GM18858 (cell line): ENCODE results near the gene DNM1.
"Not testable (repeated sequence)": the region's sequence is repeated elsewhere in the genome, so short reads cannot be mapped to it uniquely, and the experiment has no call there.

Experiments used
- ATAC-seq: cut with Tn5 transposase; IDR thresholded peaks from one replicate; pipeline ENCODE4 v1.9.1; 2021; ENCODE audit not compliant: unreplicated experiment

The DNM1 gene

GRCh38 chr9:128175726-128176125 is 27.5 kb upstream of the DNM1 start:
- no peak for ATAC-seq

GRCh38 chr9:128178806-128179431 is 24.3 kb upstream of the DNM1 start:
- ATAC-seq = no peak

- no peak for ATAC-seq
Measured at GRCh38 chr9:128180001-128180400, 23.2 kb upstream of the DNM1 start.

DNA sequence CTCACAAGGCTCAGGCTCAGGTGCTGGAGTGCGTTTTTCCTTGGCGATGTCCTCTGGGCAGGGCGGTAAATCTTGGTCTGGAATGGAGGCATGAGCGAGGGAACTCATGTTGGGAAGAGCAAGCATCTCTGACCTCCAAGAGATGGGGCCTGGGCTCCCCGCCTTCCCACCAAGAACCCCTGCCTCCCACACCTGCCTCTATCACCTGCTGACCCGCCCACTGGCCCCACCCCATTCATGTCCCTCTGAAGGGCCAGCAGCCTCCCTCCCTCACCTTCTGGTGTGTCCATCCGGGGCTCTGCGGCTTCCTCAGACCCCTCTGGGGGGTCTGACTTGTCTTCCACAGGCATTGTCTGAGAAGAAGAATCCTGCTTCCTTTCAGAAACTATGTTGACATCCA is 22.7 kb upstream of the DNM1 start:
- no peak for ATAC-seq

DNA sequence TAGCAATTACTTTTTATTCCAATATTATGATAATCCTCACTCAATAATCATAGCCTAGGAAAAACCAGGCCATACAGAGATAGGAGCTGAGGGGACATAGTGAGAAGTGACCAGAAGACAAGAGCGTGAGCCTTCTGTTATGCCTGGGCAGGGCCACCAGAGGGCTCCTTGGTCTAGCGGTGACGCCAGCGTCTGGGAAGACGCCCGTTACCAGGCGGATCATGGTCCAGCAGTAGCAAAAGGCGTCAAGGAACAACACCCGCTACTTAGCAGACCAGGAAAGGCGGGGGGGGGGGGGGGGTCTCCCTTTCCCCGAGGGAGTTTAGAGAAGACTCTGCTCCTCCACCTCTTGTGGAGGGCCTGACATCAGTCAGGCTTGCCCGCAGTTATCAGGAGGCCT is 21.7 kb upstream of the DNM1 start:
- ATAC-seq = not testable (repeated sequence)

GRCh38 chr9:128182893-128183588 is 20.1 kb upstream of the DNM1 start:
- no peak for ATAC-seq

GRCh38 chr9:128185979-128186965 is 16.9 kb upstream of the DNM1 start:
- ATAC-seq = no peak

- ATAC-seq = no peak
Measured at GRCh38 chr9:128187361-128187760, 15.8 kb upstream of the DNM1 start.

- no peak for ATAC-seq
Measured at GRCh38 chr9:128188209-128188608, 15.0 kb upstream of the DNM1 start.

DNA sequence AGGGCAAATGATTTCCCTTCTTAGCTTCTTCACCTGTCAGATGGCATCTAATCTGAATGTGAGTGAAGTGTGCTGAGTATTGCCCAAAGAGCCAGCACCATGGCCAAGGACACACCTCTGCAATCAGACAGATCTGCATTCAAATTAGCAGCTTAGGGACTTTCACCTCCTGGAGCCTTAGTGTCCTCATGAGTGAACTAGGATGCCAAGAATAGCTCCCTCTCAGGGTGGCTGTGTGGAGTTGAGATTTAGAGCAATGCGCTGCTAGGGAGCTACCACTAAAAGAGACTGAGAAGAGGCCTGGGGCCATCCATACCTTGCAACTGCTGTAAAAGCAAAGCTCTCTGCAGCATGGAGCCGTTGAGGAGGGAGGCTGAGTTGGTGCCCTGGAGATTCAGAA is 13.2 kb upstream of the DNM1 start:
- no peak for ATAC-seq

DNA sequence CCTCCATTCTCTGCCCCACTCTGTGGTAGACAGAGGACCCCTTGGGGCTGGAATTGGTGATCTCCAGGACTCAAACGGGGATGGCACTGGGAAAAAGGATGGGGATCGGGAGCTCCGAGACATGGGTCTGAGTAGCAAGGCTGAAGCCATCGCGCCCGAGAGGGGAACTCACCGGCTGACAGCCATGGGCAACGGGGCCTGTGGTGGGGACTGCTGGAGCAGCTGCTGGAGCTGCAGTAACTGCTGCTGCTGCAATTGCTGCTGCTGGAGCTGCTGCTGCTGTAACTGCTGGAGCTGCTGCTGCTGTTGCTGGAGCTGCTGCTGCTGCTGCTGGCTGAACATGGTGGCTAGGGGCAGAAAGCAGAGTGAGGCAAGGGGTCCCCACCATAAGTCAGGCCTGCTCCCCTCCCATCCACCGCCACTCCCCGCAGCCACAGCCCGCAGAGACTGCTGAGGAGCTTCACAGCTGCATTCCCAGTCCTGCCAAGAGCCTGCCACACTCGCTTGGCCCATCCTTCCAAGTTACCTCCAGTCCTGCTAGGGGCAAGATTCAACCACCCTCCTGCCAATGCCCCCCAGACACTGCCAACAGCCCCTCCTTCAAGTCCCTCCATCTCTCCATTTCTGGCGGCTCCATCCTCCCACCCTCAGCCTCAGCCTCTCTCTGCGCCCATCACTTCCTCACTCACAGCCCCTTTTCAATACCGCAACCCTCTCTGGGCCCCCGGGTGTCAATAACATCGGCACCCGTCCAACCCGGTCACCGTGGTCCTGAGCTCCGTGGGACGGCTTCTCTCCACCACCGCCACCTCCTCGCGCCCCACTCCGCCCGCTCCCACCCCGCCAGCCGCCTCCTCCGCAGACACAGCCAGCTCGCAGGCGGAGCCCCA is 12.4 kb upstream of the DNM1 start:
- no peak for ATAC-seq

- peak; percentile 55 for ATAC-seq
Measured at GRCh38 chr9:128191406-128192046, 11.7 kb upstream of the DNM1 start, which contains the start of gene CIZ1. Gene CIZ1 (minus strand): TSS chr9:128191572. CDS start chr9:128190857, 715 bp downstream.

GRCh38 chr9:128192601-128193371 is 10.4 kb upstream of the DNM1 start:
- ATAC-seq = no peak

DNA sequence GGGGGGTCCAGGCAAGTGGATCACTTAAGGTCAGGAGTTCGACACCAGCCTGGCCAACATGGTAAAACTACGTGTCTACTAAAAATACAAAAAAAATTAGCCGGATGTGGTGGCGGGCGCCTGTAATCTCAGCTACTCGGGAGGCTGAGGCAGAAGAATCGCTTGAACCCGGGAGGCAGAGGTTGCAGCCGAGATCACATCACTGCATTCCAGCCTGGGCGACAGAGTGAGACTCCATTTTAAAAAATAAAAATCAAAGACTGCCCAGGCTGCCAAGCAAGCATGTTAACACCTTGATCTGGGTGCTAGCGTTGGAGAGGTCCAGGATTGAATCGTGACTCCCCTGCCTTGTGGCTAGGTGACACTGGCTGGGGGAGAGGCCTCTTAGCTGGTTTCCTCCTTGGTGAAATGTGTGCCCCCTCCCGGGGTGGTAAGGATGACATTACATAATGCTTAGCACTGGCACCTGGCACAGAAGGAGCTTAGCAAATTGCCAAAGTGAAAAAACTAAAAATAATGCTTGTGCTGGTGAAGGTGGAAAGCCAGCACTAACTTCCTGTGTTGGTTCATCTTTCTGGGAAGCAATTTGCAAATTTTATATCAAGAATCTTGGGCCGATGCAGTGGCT is 9.6 kb upstream of the DNM1 start:
- ATAC-seq = no peak

GRCh38 chr9:128201441-128202369 is 1.5 kb upstream of the DNM1 start:
- ATAC-seq = no peak

DNA sequence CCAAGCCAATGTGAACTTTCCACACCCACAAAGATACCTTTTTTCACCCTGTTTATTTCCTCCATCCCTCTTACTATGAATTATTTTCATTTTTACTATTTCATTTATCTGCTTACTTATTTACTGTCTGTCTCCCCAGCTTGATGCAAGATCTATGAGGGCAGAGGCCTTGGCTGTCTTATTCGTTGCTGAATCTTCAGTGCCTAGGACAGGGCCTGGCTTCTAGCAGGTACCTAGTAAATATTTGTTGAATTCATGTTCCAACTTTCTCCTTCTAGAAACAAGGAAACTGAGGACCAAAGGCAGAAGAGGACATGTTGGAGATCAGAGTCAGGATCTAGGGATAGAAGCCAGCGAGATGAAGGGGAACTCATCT is 543 bp upstream of the DNM1 start:
- no peak for ATAC-seq

DNA sequence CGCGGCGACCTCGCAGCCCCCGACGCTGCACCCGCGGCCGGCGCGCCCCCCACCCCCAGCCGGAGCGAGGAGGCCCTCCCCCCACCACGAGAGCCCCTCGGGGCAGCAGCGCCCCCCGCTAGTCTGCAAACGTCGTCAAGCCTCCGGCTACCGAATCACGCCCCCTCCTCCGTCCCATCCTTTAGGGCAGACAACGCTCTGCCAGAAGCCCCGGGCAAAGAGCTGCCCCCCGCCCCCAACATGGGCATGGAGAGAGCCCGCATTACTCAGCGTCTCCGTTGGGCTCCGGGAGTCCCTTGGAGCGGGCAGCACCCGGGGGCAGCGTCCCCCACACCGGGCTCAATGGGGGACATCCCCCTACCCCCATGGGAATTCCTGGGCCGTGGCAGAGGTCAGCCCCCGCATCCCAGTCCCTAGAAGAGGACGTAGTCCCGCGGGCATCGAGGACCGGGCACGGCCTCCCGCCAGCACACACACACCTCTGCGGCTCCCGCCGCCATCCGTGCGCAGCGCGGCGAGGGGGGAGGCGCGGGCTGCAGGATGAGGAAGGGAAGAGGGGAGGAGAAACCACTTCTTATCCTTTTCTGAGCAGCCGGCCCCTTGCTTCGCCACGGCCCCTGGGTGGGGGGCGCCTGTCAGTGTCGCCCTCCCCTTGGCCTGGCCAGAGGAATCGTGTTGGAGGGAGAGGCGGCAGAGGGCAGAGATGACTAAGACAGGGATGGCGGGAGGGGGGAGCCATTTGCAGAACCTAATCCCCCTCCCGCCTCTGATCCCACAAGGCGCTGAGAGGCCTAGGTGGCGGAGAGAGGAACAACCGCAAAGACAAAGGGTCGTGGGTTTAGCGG is 750 bp downstream of the DNM1 start:
- ATAC-seq = no peak
